Activated naive CD4-positive, alpha-beta T cell treated with anti-CD3 and anti-CD28 coated beads, Interleukin-2, amount 10 ng/mL, durations not matched to agents 7 days and 5 days (primary cell): ENCODE results near the gene CCSER1.
"Not testable (repeated sequence)": the region's sequence is repeated elsewhere in the genome, so short reads cannot be mapped to it uniquely, and the experiment has no call there.

Experiments used
- CTCF ChIA-PET: fragments of 350-600 bp; sonication (Branson Sonifier 250); formaldehyde crosslinking; loops from one replicate; lab custom pipeline; 2021; ENCODE audit warnings: antibody characterized with exemption; lab: Charles Lee
- DNase-seq: peaks from one replicate; pipeline ENCODE4 v3.0.0-alpha.2; 2020
- H3K27ac Mint-ChIP-seq: one replicate; pipeline ENCODE4 v1.8.0; 2021; ENCODE audit warnings: mild to moderate bottlenecking, moderate library complexity, mixed read lengths
- H3K27me3 Mint-ChIP-seq: one replicate; pipeline ENCODE4 v1.8.0; 2021; ENCODE audit warnings: mild to moderate bottlenecking, mixed read lengths
- H3K36me3 Mint-ChIP-seq: one replicate; pipeline ENCODE4 v1.8.0; 2021; ENCODE audit warnings: mixed read lengths
- H3K4me1 Mint-ChIP-seq: one replicate; pipeline ENCODE4 v1.8.0; 2021; ENCODE audit warnings: mixed read lengths
- H3K4me3 Mint-ChIP-seq: one replicate; pipeline ENCODE4 v1.8.0; 2021; ENCODE audit warnings: mild to moderate bottlenecking, moderate library complexity, mixed read lengths
- H3K9me3 Mint-ChIP-seq: one replicate; pipeline ENCODE4 v1.8.0; 2021; ENCODE audit warnings: mixed read lengths

Gene CCSER1

GRCh38 chr4:90904021-90904420, 776.8 kb downstream of the CCSER1 start:
- CTCF ChIA-PET, result no interaction called here
- Mint-ChIP-seq H3K9me3 (peaks cover 9% of the 10 kb centered on the region), H3K27me3 (no peaks in the 10 kb centered on the region), H3K36me3 (no peaks in the 10 kb centered on the region), H3K27ac (no peak overlapping the region), H3K4me3 (no peak overlapping the region), H3K4me1 (no peaks in the 10 kb centered on the region)
- DNase-seq, result no peak

GRCh38 chr4:90906239-90906638, 779.0 kb downstream of the CCSER1 start:
- CTCF ChIA-PET, result no interaction called here
- no peaks in the 10 kb centered on the region for H3K36me3 Mint-ChIP-seq
- H3K4me3 Mint-ChIP-seq, result no peak overlapping the region
- peaks cover 9% of the 10 kb centered on the region for H3K9me3 Mint-ChIP-seq
- H3K27ac Mint-ChIP-seq, result no peak overlapping the region
- DNase-seq, result no peak
- no peaks in the 10 kb centered on the region for H3K27me3 Mint-ChIP-seq
- H3K4me1 Mint-ChIP-seq, result no peaks in the 10 kb centered on the region

- peaks cover 13% of the 10 kb centered on the region for H3K9me3 Mint-ChIP-seq
- H3K4me3 Mint-ChIP-seq, H3K4me1 Mint-ChIP-seq, H3K27ac Mint-ChIP-seq, H3K36me3 Mint-ChIP-seq, DNase-seq, CTCF ChIA-PET, H3K27me3 Mint-ChIP-seq: not testable (repeated sequence)
Measured at GRCh38 chr4:90911724-90912434, 784.7 kb downstream of the CCSER1 start.

GRCh38 chr4:90922174-90922573, 795.0 kb downstream of the CCSER1 start:
- Mint-ChIP-seq H3K4me1 (no peaks in the 10 kb centered on the region), H3K27ac (no peak overlapping the region), H3K4me3 (no peak overlapping the region), H3K9me3 (no peaks in the 10 kb centered on the region), H3K36me3 (no peaks in the 10 kb centered on the region), H3K27me3 (no peaks in the 10 kb centered on the region)
- no peak for DNase-seq
- CTCF ChIA-PET, result no interaction called here

- no peaks in the 10 kb centered on the region for H3K36me3 Mint-ChIP-seq
- no peaks in the 10 kb centered on the region for H3K4me1 Mint-ChIP-seq
- DNase-seq, result no peak
- CTCF ChIA-PET, result no interaction called here
- no peak overlapping the region for H3K4me3 Mint-ChIP-seq
- no peaks in the 10 kb centered on the region for H3K27me3 Mint-ChIP-seq
- H3K27ac Mint-ChIP-seq, result no peak overlapping the region
- H3K9me3 Mint-ChIP-seq, result no peaks in the 10 kb centered on the region
Measured at GRCh38 chr4:90926957-90927356, 799.8 kb downstream of the CCSER1 start.

GRCh38 chr4:90943311-90943710, 816.1 kb downstream of the CCSER1 start:
- Mint-ChIP-seq H3K36me3 (no peaks in the 10 kb centered on the region), H3K4me1 (no peaks in the 10 kb centered on the region), H3K4me3 (no peak overlapping the region), H3K9me3 (no peaks in the 10 kb centered on the region), H3K27me3 (no peaks in the 10 kb centered on the region), H3K27ac (no peak overlapping the region)
- CTCF ChIA-PET, result no interaction called here
- no peak for DNase-seq

- Mint-ChIP-seq H3K27ac (no peak overlapping the region), H3K9me3 (no peaks in the 10 kb centered on the region), H3K4me3 (no peak overlapping the region), H3K4me1 (no peaks in the 10 kb centered on the region), H3K36me3 (no peaks in the 10 kb centered on the region), H3K27me3 (no peaks in the 10 kb centered on the region)
- CTCF ChIA-PET, result no interaction called here
- no peak for DNase-seq
Measured at GRCh38 chr4:90946945-90947344, 819.8 kb downstream of the CCSER1 start.

GRCh38 chr4:90950385-90950841, 823.2 kb downstream of the CCSER1 start:
- H3K4me3 Mint-ChIP-seq, result no peak overlapping the region
- CTCF ChIA-PET, result no interaction called here
- H3K27me3 Mint-ChIP-seq, result no peaks in the 10 kb centered on the region
- H3K9me3 Mint-ChIP-seq, result no peaks in the 10 kb centered on the region
- DNase-seq, result no peak
- no peak overlapping the region for H3K27ac Mint-ChIP-seq
- H3K36me3 Mint-ChIP-seq, result no peaks in the 10 kb centered on the region
- no peaks in the 10 kb centered on the region for H3K4me1 Mint-ChIP-seq

- no peak overlapping the region for H3K4me3 Mint-ChIP-seq
- H3K4me1 Mint-ChIP-seq, result no peaks in the 10 kb centered on the region
- no peaks in the 10 kb centered on the region for H3K36me3 Mint-ChIP-seq
- no peak overlapping the region for H3K27ac Mint-ChIP-seq
- no peaks in the 10 kb centered on the region for H3K9me3 Mint-ChIP-seq
- CTCF ChIA-PET, result no interaction called here
- H3K27me3 Mint-ChIP-seq, result no peaks in the 10 kb centered on the region
- no peak for DNase-seq
Measured at GRCh38 chr4:90951037-90951436, 823.8 kb downstream of the CCSER1 start.

GRCh38 chr4:90958256-90958895, 831.2 kb downstream of the CCSER1 start:
- Mint-ChIP-seq H3K4me1 (no peaks in the 10 kb centered on the region), H3K36me3 (no peaks in the 10 kb centered on the region), H3K9me3 (peaks cover 2% of the 10 kb centered on the region), H3K27me3 (no peaks in the 10 kb centered on the region), H3K4me3 (no peak overlapping the region), H3K27ac (no peak overlapping the region)
- DNase-seq, result no peak
- CTCF ChIA-PET, result interaction anchor here (0.7 kb wide), 1 partner anchor 1118 kb away, joined by 3 read pairs; no protein-coding TSS in a partner anchor

- CTCF ChIA-PET, result no interaction called here
- DNase-seq, result no peak
- Mint-ChIP-seq H3K36me3 (no peaks in the 10 kb centered on the region), H3K27ac (no peak overlapping the region), H3K4me3 (no peak overlapping the region), H3K27me3 (no peaks in the 10 kb centered on the region), H3K4me1 (no peaks in the 10 kb centered on the region), H3K9me3 (peaks cover 2% of the 10 kb centered on the region)
Measured at GRCh38 chr4:90960433-90960832, 833.2 kb downstream of the CCSER1 start.

- CTCF ChIA-PET, result no interaction called here
- H3K27me3 Mint-ChIP-seq, result no peaks in the 10 kb centered on the region
- no peaks in the 10 kb centered on the region for H3K4me1 Mint-ChIP-seq
- no peak overlapping the region for H3K27ac Mint-ChIP-seq
- H3K36me3 Mint-ChIP-seq, result no peaks in the 10 kb centered on the region
- H3K9me3 Mint-ChIP-seq, result peaks cover 2% of the 10 kb centered on the region
- H3K4me3 Mint-ChIP-seq, result no peak overlapping the region
- DNase-seq, result no peak
Measured at GRCh38 chr4:90960840-90961239, 833.6 kb downstream of the CCSER1 start.

- CTCF ChIA-PET, result no interaction called here
- no peak overlapping the region for H3K27ac Mint-ChIP-seq
- H3K36me3 Mint-ChIP-seq, result no peaks in the 10 kb centered on the region
- H3K4me1 Mint-ChIP-seq, result no peaks in the 10 kb centered on the region
- H3K9me3 Mint-ChIP-seq, result no peaks in the 10 kb centered on the region
- no peak for DNase-seq
- no peak overlapping the region for H3K4me3 Mint-ChIP-seq
- H3K27me3 Mint-ChIP-seq, result no peaks in the 10 kb centered on the region
Measured at GRCh38 chr4:90970021-90970420, 842.8 kb downstream of the CCSER1 start.

GRCh38 chr4:90977726-90978125, 850.5 kb downstream of the CCSER1 start:
- DNase-seq, result no peak
- no peaks in the 10 kb centered on the region for H3K4me1 Mint-ChIP-seq
- CTCF ChIA-PET, result no interaction called here
- peaks cover 2% of the 10 kb centered on the region for H3K9me3 Mint-ChIP-seq
- no peak overlapping the region for H3K4me3 Mint-ChIP-seq
- no peaks in the 10 kb centered on the region for H3K27me3 Mint-ChIP-seq
- no peak overlapping the region for H3K27ac Mint-ChIP-seq
- H3K36me3 Mint-ChIP-seq, result no peaks in the 10 kb centered on the region

- Mint-ChIP-seq H3K27me3 (no peaks in the 10 kb centered on the region), H3K36me3 (no peaks in the 10 kb centered on the region), H3K9me3 (peaks cover 2% of the 10 kb centered on the region), H3K4me3 (no peak overlapping the region), H3K4me1 (no peaks in the 10 kb centered on the region), H3K27ac (no peak overlapping the region)
- no peak for DNase-seq
- CTCF ChIA-PET, result no interaction called here
Measured at GRCh38 chr4:90979556-90979955, 852.4 kb downstream of the CCSER1 start.
